Transverse colon (tissue), 4 donors: ENCODE measurements around the gene SLC27A2.

Source experiments
- POLR2A ChIP-seq: fragments of 450-650 bp; IDR thresholded peaks from one replicate; pipeline ENCODE4 v1.6.1; 2016; ENCODE audit warnings: antibody characterized with exemption, mild to moderate bottlenecking, moderate library complexity
- POLR2AphosphoS5 ChIP-seq, 3 donors: sonication (generic); formaldehyde crosslinking; IDR thresholded peaks; one replicate each; pipeline ENCODE4 v1.6.1; 2016; ENCODE audit warnings: antibody characterized with exemption in 3 of 3
- TF ChIP-seq, protein P1 (sequence below), 5 experiments: fragments of 200-600 bp in 3 of 5; fragments of 450-650 bp in 2 of 5; sonication (generic) in 3 of 5; IDR thresholded peaks; 1 replicate in 2 of 5; 2 replicates in 3 of 5; pipeline ENCODE4 v1.5.1; 2016 to 2017; ENCODE audit warnings: antibody characterized with exemption in 5 of 5, inconsistent platforms in 3 of 5, mild to moderate bottlenecking in 2 of 5, moderate library complexity in 1 of 5

DNA sequence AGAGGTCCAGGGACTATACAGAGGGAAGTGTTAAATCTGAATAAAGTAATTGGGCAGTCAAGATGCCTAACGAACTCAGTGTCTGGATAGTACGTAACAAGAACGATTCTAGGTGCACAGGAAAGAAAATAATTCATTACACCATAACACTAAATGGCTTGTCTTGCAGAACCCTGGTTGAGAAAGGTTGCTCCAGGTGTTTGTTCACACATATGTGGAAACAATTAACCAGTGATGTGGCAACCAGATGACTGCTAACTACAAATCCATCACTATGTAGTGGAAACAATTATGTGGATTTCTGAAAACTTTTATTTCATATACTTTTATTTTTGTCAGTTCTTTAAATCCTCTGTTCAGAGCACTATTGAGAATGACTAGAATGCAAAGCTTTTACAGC lies 93.9 kb downstream of the SLC27A2 start:
- TF ChIP-seq, protein P1, sequence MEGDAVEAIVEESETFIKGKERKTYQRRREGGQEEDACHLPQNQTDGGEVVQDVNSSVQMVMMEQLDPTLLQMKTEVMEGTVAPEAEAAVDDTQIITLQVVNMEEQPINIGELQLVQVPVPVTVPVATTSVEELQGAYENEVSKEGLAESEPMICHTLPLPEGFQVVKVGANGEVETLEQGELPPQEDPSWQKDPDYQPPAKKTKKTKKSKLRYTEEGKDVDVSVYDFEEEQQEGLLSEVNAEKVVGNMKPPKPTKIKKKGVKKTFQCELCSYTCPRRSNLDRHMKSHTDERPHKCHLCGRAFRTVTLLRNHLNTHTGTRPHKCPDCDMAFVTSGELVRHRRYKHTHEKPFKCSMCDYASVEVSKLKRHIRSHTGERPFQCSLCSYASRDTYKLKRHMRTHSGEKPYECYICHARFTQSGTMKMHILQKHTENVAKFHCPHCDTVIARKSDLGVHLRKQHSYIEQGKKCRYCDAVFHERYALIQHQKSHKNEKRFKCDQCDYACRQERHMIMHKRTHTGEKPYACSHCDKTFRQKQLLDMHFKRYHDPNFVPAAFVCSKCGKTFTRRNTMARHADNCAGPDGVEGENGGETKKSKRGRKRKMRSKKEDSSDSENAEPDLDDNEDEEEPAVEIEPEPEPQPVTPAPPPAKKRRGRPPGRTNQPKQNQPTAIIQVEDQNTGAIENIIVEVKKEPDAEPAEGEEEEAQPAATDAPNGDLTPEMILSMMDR (IDR thresholded peaks at IDR 0.05): no peak
- no peak for TF ChIP-seq POLR2A
- no peak for TF ChIP-seq POLR2AphosphoS5 (IDR thresholded peaks at IDR 0.05)
